Activated CD8-positive, alpha-beta memory T cell treated with anti-CD3 and anti-CD28 coated beads for 24 hours (primary cell): ENCODE results near the gene GRM3.

Experiments used
- DNase-seq: peaks from one replicate; pipeline ENCODE4 v3.0.0-alpha.2; 2020

The GRM3 gene

GRCh38 chr7:86790383-86790782, 146.7 kb downstream of the GRM3 start:
- no peak for DNase-seq

- no peak for DNase-seq
Observed at GRCh38 chr7:86792260-86792659, 148.6 kb downstream of the GRM3 start.

GRCh38 chr7:86793136-86793535, 149.4 kb downstream of the GRM3 start:
- no peak for DNase-seq

- no peak for DNase-seq
Observed at GRCh38 chr7:86814661-86815379, 171.1 kb downstream of the GRM3 start.

GRCh38 chr7:86815556-86815955, 171.8 kb downstream of the GRM3 start:
- no peak for DNase-seq

- no peak for DNase-seq
Observed at GRCh38 chr7:86818903-86819302, 175.2 kb downstream of the GRM3 start.

GRCh38 chr7:86823769-86824168, 180.1 kb downstream of the GRM3 start:
- DNase-seq: no peak

- no peak for DNase-seq
Observed at GRCh38 chr7:86825264-86825663, 181.6 kb downstream of the GRM3 start.

GRCh38 chr7:86826948-86827347, 183.2 kb downstream of the GRM3 start:
- DNase-seq: no peak

GRCh38 chr7:86833360-86833759, 189.7 kb downstream of the GRM3 start:
- DNase-seq: no peak

GRCh38 chr7:86837235-86837634, 193.5 kb downstream of the GRM3 start:
- DNase-seq: no peak

GRCh38 chr7:86844608-86845007, 200.9 kb downstream of the GRM3 start:
- DNase-seq: no peak

- DNase-seq: no peak
Observed at GRCh38 chr7:86846494-86847190, 202.9 kb downstream of the GRM3 start.

GRCh38 chr7:86848226-86848625, 204.5 kb downstream of the GRM3 start:
- DNase-seq: no peak

GRCh38 chr7:86851566-86851965, 207.9 kb downstream of the GRM3 start:
- no peak for DNase-seq

GRCh38 chr7:86863452-86863851, 219.7 kb downstream of the GRM3 start:
- no peak for DNase-seq

- DNase-seq: no peak
Observed at GRCh38 chr7:86867163-86867762, 223.6 kb downstream of the GRM3 start.

GRCh38 chr7:86876146-86876545, 232.4 kb downstream of the GRM3 start:
- DNase-seq: no peak

- DNase-seq: no peak
Observed at GRCh38 chr7:86884152-86884551, 240.4 kb downstream of the GRM3 start.

- DNase-seq: no peak
Observed at GRCh38 chr7:86889501-86889900, 245.8 kb downstream of the GRM3 start.

GRCh38 chr7:86898171-86898570, 254.5 kb downstream of the GRM3 start:
- no peak for DNase-seq

GRCh38 chr7:86900886-86901285, 257.2 kb downstream of the GRM3 start:
- DNase-seq: no peak

- DNase-seq: no peak
Observed at GRCh38 chr7:86904949-86905834, 261.5 kb downstream of the GRM3 start.
